ENCODE results near the gene OR9Q1.

OR9Q1 gene, protein sequence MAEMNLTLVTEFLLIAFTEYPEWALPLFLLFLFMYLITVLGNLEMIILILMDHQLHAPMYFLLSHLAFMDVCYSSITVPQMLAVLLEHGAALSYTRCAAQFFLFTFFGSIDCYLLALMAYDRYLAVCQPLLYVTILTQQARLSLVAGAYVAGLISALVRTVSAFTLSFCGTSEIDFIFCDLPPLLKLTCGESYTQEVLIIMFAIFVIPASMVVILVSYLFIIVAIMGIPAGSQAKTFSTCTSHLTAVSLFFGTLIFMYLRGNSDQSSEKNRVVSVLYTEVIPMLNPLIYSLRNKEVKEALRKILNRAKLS

DNA sequence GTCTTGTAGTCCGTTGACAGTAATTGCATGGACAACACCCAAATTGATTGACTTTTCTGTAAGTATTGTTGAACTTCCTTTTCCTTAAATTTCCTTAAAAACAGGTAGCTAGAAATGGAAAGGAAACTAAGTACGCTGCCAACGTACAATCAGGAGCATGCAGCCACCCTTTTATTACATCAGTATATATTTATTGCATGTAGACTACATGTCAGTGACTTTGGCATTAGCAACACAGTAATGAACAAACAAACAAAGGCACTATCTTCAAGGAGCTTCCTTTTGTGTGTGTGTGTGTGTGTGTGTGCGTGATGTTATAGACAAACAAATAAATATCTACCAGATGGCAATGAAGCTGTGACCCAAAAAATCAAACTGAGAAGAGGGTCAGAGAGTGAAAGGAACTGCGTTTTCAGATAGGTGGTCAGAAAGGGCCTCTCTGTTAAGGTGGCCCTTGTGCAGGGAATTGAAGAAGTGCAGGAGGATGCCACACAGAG lies at the start of gene OR9Q1:
Gene OR9Q1, plus strand, starts transcription at position 447 of the 497 bp plus-strand sequence. CDS start 155,564 bp downstream, outside the sequence.
- Histone ChIP-seq H3K27ac (ENCODE audit: low read depth, low read length) (peak within 1 kb of the TSS; percentile 76), H3K9ac (ENCODE audit: low read length in 5 of 5) (peak within 1 kb of the TSS in 1 of 5 donors; percentile 7)

GRCh38 chr11:57974132-57974531 lies 49.5 kb upstream of the OR9Q1 start:
- Histone ChIP-seq H3K27ac (ENCODE audit: low read depth, low read length) (no peak overlapping the region), H3K27me3 (ENCODE audit: control insufficient read depth in 5 of 5, insufficient read depth in 4 of 5, low read length in 5 of 5) (no peaks in the 10 kb centered on the region), H3K9ac (ENCODE audit: low read length in 5 of 5) (no peak overlapping the region), H3K9me3 (ENCODE audit: control insufficient read depth in 5 of 5, low read length in 5 of 5) (no peaks in the 10 kb centered on the region), H3K4me3 (ENCODE audit: low read depth in 1 of 5, low read length in 5 of 5) (no peak overlapping the region), H3K36me3 (ENCODE audit: control insufficient read depth in 5 of 5, insufficient read depth in 5 of 5, low read length in 5 of 5) (no peaks in the 10 kb centered on the region), H3K4me1 (ENCODE audit: control insufficient read depth in 5 of 5, insufficient read depth in 5 of 5, low read length in 5 of 5) (peaks cover 0 to 9% (median 0%) of the 10 kb centered on the region in 5 donors)

More for the DNA sequence above, at the start of gene OR9Q1:
- Histone ChIP-seq H3K9me3 (ENCODE audit: control insufficient read depth in 5 of 5, low read length in 5 of 5) (no peaks in the 10 kb centered on the region), H3K4me3 (ENCODE audit: low read depth in 1 of 5, low read length in 5 of 5) (peak within 1 kb of the TSS in 3 of 5 donors; percentile 17 to 32 (median 19)), H3K27me3 (ENCODE audit: control insufficient read depth in 5 of 5, insufficient read depth in 4 of 5, low read length in 5 of 5) (no peaks in the 10 kb centered on the region), H3K4me1 (ENCODE audit: control insufficient read depth in 5 of 5, insufficient read depth in 5 of 5, low read length in 5 of 5) (peaks cover 7 to 79% (median 21%) of the 10 kb centered on the region in 5 donors), H3K36me3 (ENCODE audit: control insufficient read depth in 5 of 5, insufficient read depth in 5 of 5, low read length in 5 of 5) (no peaks in the 10 kb centered on the region)

DNA sequence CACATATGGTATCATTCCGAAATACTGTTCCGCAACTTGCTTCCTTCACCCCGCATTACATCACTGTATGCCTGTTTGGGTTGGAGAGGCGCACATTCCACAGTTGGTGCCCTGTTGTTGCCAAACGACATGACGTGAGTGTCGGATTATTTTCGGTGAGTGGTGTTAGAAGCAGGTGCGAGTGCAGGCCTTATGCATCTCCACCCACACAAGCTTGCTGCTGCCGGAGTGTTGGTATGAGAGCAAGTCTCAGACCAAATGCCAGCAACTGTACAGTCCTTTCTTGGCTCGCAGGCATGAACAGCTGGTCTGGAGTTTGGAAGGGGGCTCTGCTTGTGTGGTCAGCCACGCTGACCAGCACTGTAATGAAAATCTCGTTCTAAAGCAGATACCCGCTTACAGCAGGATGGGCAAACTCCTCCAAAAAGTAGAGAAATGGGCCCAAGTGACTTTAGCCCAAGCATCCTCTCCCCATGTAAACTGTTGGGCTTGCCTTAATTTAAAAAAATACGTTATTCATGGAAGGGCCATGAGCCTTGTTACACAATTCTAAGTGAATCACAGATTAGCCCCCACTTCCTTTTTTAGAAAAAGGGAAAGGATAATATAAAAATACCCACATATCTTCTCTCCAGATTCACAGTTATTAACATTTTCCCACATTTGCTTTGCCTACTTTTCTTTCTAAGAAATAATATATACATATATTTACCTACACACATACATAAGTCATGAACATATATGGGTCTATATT lies 48.7 kb upstream of the OR9Q1 start:
- H3K9me3 ChIP-seq (ENCODE audit: control insufficient read depth in 5 of 5, low read length in 5 of 5), result no peaks in the 10 kb centered on the region
- no peak overlapping the region for H3K27ac ChIP-seq (ENCODE audit: low read depth, low read length)

GRCh38 chr11:57977709-57978108 lies 46.0 kb upstream of the OR9Q1 start:
- Histone ChIP-seq H3K4me1 (ENCODE audit: control insufficient read depth in 5 of 5, insufficient read depth in 5 of 5, low read length in 5 of 5) (peaks cover 0 to 11% (median 0%) of the 10 kb centered on the region in 5 donors), H3K36me3 (ENCODE audit: control insufficient read depth in 5 of 5, insufficient read depth in 5 of 5, low read length in 5 of 5) (no peaks in the 10 kb centered on the region), H3K27ac (ENCODE audit: low read depth, low read length) (no peak overlapping the region), H3K27me3 (ENCODE audit: control insufficient read depth in 5 of 5, insufficient read depth in 4 of 5, low read length in 5 of 5) (no peaks in the 10 kb centered on the region), H3K4me3 (ENCODE audit: low read depth in 1 of 5, low read length in 5 of 5) (no peak overlapping the region), H3K9ac (ENCODE audit: low read length in 5 of 5) (no peak overlapping the region), H3K9me3 (ENCODE audit: control insufficient read depth in 5 of 5, low read length in 5 of 5) (no peaks in the 10 kb centered on the region)

More for the DNA sequence above, 48.7 kb upstream of the OR9Q1 start:
- peaks cover 0 to 9% (median 0%) of the 10 kb centered on the region in 5 donors for H3K4me1 ChIP-seq (ENCODE audit: control insufficient read depth in 5 of 5, insufficient read depth in 5 of 5, low read length in 5 of 5)
- H3K27me3 ChIP-seq (ENCODE audit: control insufficient read depth in 5 of 5, insufficient read depth in 4 of 5, low read length in 5 of 5), result no peaks in the 10 kb centered on the region
- H3K36me3 ChIP-seq (ENCODE audit: control insufficient read depth in 5 of 5, insufficient read depth in 5 of 5, low read length in 5 of 5), result no peaks in the 10 kb centered on the region
- no peak overlapping the region for H3K4me3 ChIP-seq (ENCODE audit: low read depth in 1 of 5, low read length in 5 of 5)
- no peak overlapping the region for H3K9ac ChIP-seq (ENCODE audit: low read length in 5 of 5)

GRCh38 chr11:57978686-57979531 lies 44.8 kb upstream of the OR9Q1 start:
- no peaks in the 10 kb centered on the region for H3K36me3 ChIP-seq (ENCODE audit: control insufficient read depth in 5 of 5, insufficient read depth in 5 of 5, low read length in 5 of 5)
- H3K27me3 ChIP-seq (ENCODE audit: control insufficient read depth in 5 of 5, insufficient read depth in 4 of 5, low read length in 5 of 5), result no peaks in the 10 kb centered on the region
- no peak overlapping the region for H3K9ac ChIP-seq (ENCODE audit: low read length in 5 of 5)
- H3K27ac ChIP-seq (ENCODE audit: low read depth, low read length), result no peak overlapping the region
- H3K4me3 ChIP-seq (ENCODE audit: low read depth in 1 of 5, low read length in 5 of 5), result no peak overlapping the region
- no peaks in the 10 kb centered on the region for H3K9me3 ChIP-seq (ENCODE audit: control insufficient read depth in 5 of 5, low read length in 5 of 5)
- peaks cover 0 to 19% (median 0%) of the 10 kb centered on the region in 5 donors for H3K4me1 ChIP-seq (ENCODE audit: control insufficient read depth in 5 of 5, insufficient read depth in 5 of 5, low read length in 5 of 5)

- Histone ChIP-seq H3K4me1 (ENCODE audit: control insufficient read depth in 5 of 5, insufficient read depth in 5 of 5, low read length in 5 of 5) (peaks cover 0 to 19% (median 0%) of the 10 kb centered on the region in 5 donors), H3K9me3 (ENCODE audit: control insufficient read depth in 5 of 5, low read length in 5 of 5) (no peaks in the 10 kb centered on the region), H3K9ac (ENCODE audit: low read length in 5 of 5) (no peak overlapping the region), H3K4me3 (ENCODE audit: low read depth in 1 of 5, low read length in 5 of 5) (no peak overlapping the region), H3K36me3 (ENCODE audit: control insufficient read depth in 5 of 5, insufficient read depth in 5 of 5, low read length in 5 of 5) (no peaks in the 10 kb centered on the region), H3K27ac (ENCODE audit: low read depth, low read length) (no peak overlapping the region), H3K27me3 (ENCODE audit: control insufficient read depth in 5 of 5, insufficient read depth in 4 of 5, low read length in 5 of 5) (no peaks in the 10 kb centered on the region)
Observed at GRCh38 chr11:57979532-57980079, 44.1 kb upstream of the OR9Q1 start.

- no peaks in the 10 kb centered on the region for H3K36me3 ChIP-seq (ENCODE audit: control insufficient read depth in 5 of 5, insufficient read depth in 5 of 5, low read length in 5 of 5)
- no peak overlapping the region for H3K4me3 ChIP-seq (ENCODE audit: low read depth in 1 of 5, low read length in 5 of 5)
- no peak overlapping the region for H3K9ac ChIP-seq (ENCODE audit: low read length in 5 of 5)
- peaks cover 0 to 19% (median 0%) of the 10 kb centered on the region in 5 donors for H3K4me1 ChIP-seq (ENCODE audit: control insufficient read depth in 5 of 5, insufficient read depth in 5 of 5, low read length in 5 of 5)
- H3K27ac ChIP-seq (ENCODE audit: low read depth, low read length), result no peak overlapping the region
- H3K9me3 ChIP-seq (ENCODE audit: control insufficient read depth in 5 of 5, low read length in 5 of 5), result no peaks in the 10 kb centered on the region
- no peaks in the 10 kb centered on the region for H3K27me3 ChIP-seq (ENCODE audit: control insufficient read depth in 5 of 5, insufficient read depth in 4 of 5, low read length in 5 of 5)
Observed at GRCh38 chr11:57980201-57980600, 43.5 kb upstream of the OR9Q1 start.

DNA sequence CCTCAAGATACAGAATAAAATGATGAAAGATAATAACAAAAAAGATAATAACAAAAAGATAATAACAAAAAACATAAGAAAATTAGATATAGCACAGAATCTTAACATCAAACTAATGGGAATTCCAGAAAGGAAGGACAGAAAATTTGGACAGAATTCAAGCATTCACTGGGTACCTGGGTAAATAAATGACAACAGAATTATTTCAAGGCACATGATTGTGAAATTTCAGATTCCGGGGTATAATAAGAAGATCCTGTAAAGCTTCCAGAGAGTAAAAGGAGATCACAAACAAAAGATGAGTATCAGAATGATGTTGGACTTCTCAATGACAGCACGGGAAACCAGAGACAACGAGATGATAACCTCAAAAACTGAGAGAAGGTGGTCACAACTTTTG lies 42.1 kb upstream of the OR9Q1 start:
- Histone ChIP-seq H3K4me1 (ENCODE audit: control insufficient read depth in 5 of 5, insufficient read depth in 5 of 5, low read length in 5 of 5) (peaks cover 0 to 19% (median 0%) of the 10 kb centered on the region in 5 donors), H3K4me3 (ENCODE audit: low read depth in 1 of 5, low read length in 5 of 5) (no peak overlapping the region), H3K27ac (ENCODE audit: low read depth, low read length) (peak overlapping the region; percentile 59), H3K9me3 (ENCODE audit: control insufficient read depth in 5 of 5, low read length in 5 of 5) (no peaks in the 10 kb centered on the region), H3K36me3 (ENCODE audit: control insufficient read depth in 5 of 5, insufficient read depth in 5 of 5, low read length in 5 of 5) (no peaks in the 10 kb centered on the region), H3K27me3 (ENCODE audit: control insufficient read depth in 5 of 5, insufficient read depth in 4 of 5, low read length in 5 of 5) (no peaks in the 10 kb centered on the region), H3K9ac (ENCODE audit: low read length in 5 of 5) (no peak overlapping the region)

GRCh38 chr11:57982776-57983175 lies 40.9 kb upstream of the OR9Q1 start:
- Histone ChIP-seq H3K9me3 (ENCODE audit: control insufficient read depth in 5 of 5, low read length in 5 of 5) (no peaks in the 10 kb centered on the region), H3K4me3 (ENCODE audit: low read depth in 1 of 5, low read length in 5 of 5) (no peak overlapping the region), H3K9ac (ENCODE audit: low read length in 5 of 5) (no peak overlapping the region), H3K4me1 (ENCODE audit: control insufficient read depth in 5 of 5, insufficient read depth in 5 of 5, low read length in 5 of 5) (peaks cover 0 to 14% (median 0%) of the 10 kb centered on the region in 5 donors), H3K27me3 (ENCODE audit: control insufficient read depth in 5 of 5, insufficient read depth in 4 of 5, low read length in 5 of 5) (no peaks in the 10 kb centered on the region), H3K36me3 (ENCODE audit: control insufficient read depth in 5 of 5, insufficient read depth in 5 of 5, low read length in 5 of 5) (no peaks in the 10 kb centered on the region), H3K27ac (ENCODE audit: low read depth, low read length) (no peak overlapping the region)

All from subcutaneous abdominal adipose tissue (tissue), 5 donors.